Fibroblast of lung (primary cell): Measurements from ENCODE around the gene CRHR1. TPM values are rescaled to one million over a fixed set of nuclear protein-coding genes. Genes with fewer than 3 reads are reported as not detected.

ENCODE experiments used
- DNase-seq, 2 donors: peaks; one replicate each; pipeline versions ENCODE4 v3.0.0 to v3.0.0-alpha.2; 2010; ENCODE audit warnings: low read depth in 2 of 2
- H2AFZ ChIP-seq: 2 replicates; pipeline ENCODE4 v1.5.1; 2012; ENCODE audit warnings: low read length, control low read depth, inconsistent platforms
- H3K27ac ChIP-seq: 2 replicates; pipeline ENCODE4 v1.5.1; 2011; ENCODE audit warnings: low read length, control low read depth; ENCODE audit not compliant: insufficient read depth
- H3K27me3 ChIP-seq: 2 replicates; pipeline ENCODE4 v1.5.1; 2011; ENCODE audit warnings: mild to moderate bottlenecking, low read length; ENCODE audit not compliant: control insufficient read depth, insufficient read depth
- H3K36me3 ChIP-seq: 2 replicates; pipeline ENCODE4 v1.5.1; 2011; ENCODE audit warnings: low read length; ENCODE audit not compliant: control insufficient read depth, insufficient read depth
- H3K4me1 ChIP-seq: 2 replicates; pipeline ENCODE4 v1.5.1; 2011; ENCODE audit warnings: low read length; ENCODE audit not compliant: control insufficient read depth, insufficient read depth; ENCODE audit errors: extremely low read depth
- H3K4me2 ChIP-seq: 2 replicates; pipeline ENCODE4 v1.5.1; 2011; ENCODE audit warnings: low read length, control low read depth; ENCODE audit not compliant: insufficient read depth; ENCODE audit errors: extremely low read depth
- H3K4me3 ChIP-seq, 4 experiments: fragments of 200-600 bp in 1 of 4; sonication (generic) in 1 of 4; replicated peaks in 1 of 4; 2 replicates each; pipeline ENCODE4 v1.5.1; 2011 to 2016; ENCODE audit warnings: low read length in 4 of 4, low read depth in 3 of 4, mild to moderate bottlenecking in 3 of 4, control low read depth in 2 of 4, inconsistent platforms in 1 of 4, mixed read lengths in 1 of 4; ENCODE audit not compliant: insufficient read depth in 1 of 4; ENCODE audit errors: control extremely low read depth in 1 of 4
- H3K79me2 ChIP-seq: 2 replicates; pipeline ENCODE4 v1.5.1; 2012; ENCODE audit warnings: mild to moderate bottlenecking, low read length, inconsistent platforms; ENCODE audit not compliant: control insufficient read depth, insufficient read depth
- H3K9ac ChIP-seq: 2 replicates; pipeline ENCODE4 v1.5.1; 2011; ENCODE audit warnings: mild to moderate bottlenecking, low read length, control low read depth; ENCODE audit not compliant: insufficient read depth
- H3K9me3 ChIP-seq: 2 replicates; pipeline ENCODE4 v1.5.1; 2012; ENCODE audit warnings: low read depth, low read length; ENCODE audit not compliant: control insufficient read depth, insufficient read depth
- H4K20me1 ChIP-seq: 2 replicates; pipeline ENCODE4 v1.5.1; 2011; ENCODE audit warnings: low read length; ENCODE audit not compliant: control insufficient read depth, insufficient read depth; ENCODE audit errors: extremely low read depth
- CTCF ChIP-seq, 2 donors: IDR thresholded peaks in 1 of 2; conservative IDR thresholded peaks in 1 of 2; 1 replicate in 1 of 2; 2 replicates in 1 of 2; pipeline ENCODE4 v1.5.1; 2011 to 2012; ENCODE audit warnings: low read length in 2 of 2, control low read depth in 1 of 2, inconsistent platforms in 1 of 2, low read depth in 1 of 2, mild to moderate bottlenecking in 1 of 2
- EZH2 ChIP-seq: IDR thresholded peaks from 2 replicates; pipeline ENCODE4 v1.5.1; 2012; ENCODE audit warnings: low read length, control low read depth, mild to moderate bottlenecking; ENCODE audit errors: missing control alignments
- polyA plus RNA-seq, 2 donors: library from polyadenylated mRNA; depleted of rRNA in 1 of 2; stranded (reverse) in 1 of 2; unstranded in 1 of 2; fragments of >200 nt; gene quantifications; 2 replicates each; pipeline ENCODE4 v1.2.1, GENCODE V29; 2011 to 2012; ENCODE audit warnings: missing spikeins in 1 of 2
- total RNA-seq: library from RNA; depleted of rRNA; stranded (reverse); fragments of >200 nt; gene quantifications from 2 replicates; pipeline ENCODE4 v1.2.1, GENCODE V29; 2014

The CRHR1 gene
- total and polyA plus RNA-seq, 2 donors (not counting 1 experiment from before 2014, with no cell fraction given): not detected

GRCh38 chr17:45876539-45876938, 92.4 kb downstream of the CRHR1 start:
- TF ChIP-seq CTCF (conservative IDR thresholded peaks at IDR 0.05 in 1 of 2, IDR thresholded peaks at IDR 0.05 in 1 of 2; ENCODE audit: low read depth in 1 of 2, low read length in 2 of 2) (no peak), EZH2 (no peak)
- no peak overlapping the region for H3K9ac ChIP-seq
- H3K4me1 ChIP-seq: no peaks in the 10 kb centered on the region
- no peaks in the 10 kb centered on the region for H4K20me1 ChIP-seq
- peaks cover 8% of the 10 kb centered on the region for H3K27me3 ChIP-seq
- no peaks in the 10 kb centered on the region for H3K9me3 ChIP-seq
- H3K79me2 ChIP-seq: no peaks in the 10 kb centered on the region
- H3K4me2 ChIP-seq: no peak overlapping the region
- H2AFZ ChIP-seq: no peak overlapping the region
- H3K27ac ChIP-seq: no peak overlapping the region
- no peaks in the 10 kb centered on the region for H3K36me3 ChIP-seq
- no peak for DNase-seq
- no peak overlapping the region for H3K4me3 ChIP-seq

GRCh38 chr17:45877467-45877866, 93.3 kb downstream of the CRHR1 start:
- Histone ChIP-seq H3K9me3 (no peaks in the 10 kb centered on the region), H3K4me1 (no peaks in the 10 kb centered on the region), H3K4me3 (no peak overlapping the region), H4K20me1 (no peaks in the 10 kb centered on the region), H3K79me2 (no peaks in the 10 kb centered on the region), H3K9ac (no peak overlapping the region), H3K27me3 (peaks cover 8% of the 10 kb centered on the region), H3K36me3 (no peaks in the 10 kb centered on the region), H3K27ac (no peak overlapping the region), H3K4me2 (no peak overlapping the region), H2AFZ (no peak overlapping the region)
- no peak for DNase-seq
- TF ChIP-seq EZH2 (no peak), CTCF (conservative IDR thresholded peaks at IDR 0.05 in 1 of 2, IDR thresholded peaks at IDR 0.05 in 1 of 2; ENCODE audit: low read depth in 1 of 2, low read length in 2 of 2) (no peak)

GRCh38 chr17:45883063-45883462, 98.9 kb downstream of the CRHR1 start:
- no peaks in the 10 kb centered on the region for H3K27me3 ChIP-seq
- H3K9me3 ChIP-seq: no peaks in the 10 kb centered on the region
- DNase-seq: no peak
- no peak overlapping the region for H3K27ac ChIP-seq
- H3K4me3 ChIP-seq: no peak overlapping the region
- H3K79me2 ChIP-seq: no peaks in the 10 kb centered on the region
- H3K9ac ChIP-seq: no peak overlapping the region
- H3K4me2 ChIP-seq: no peak overlapping the region
- H2AFZ ChIP-seq: no peak overlapping the region
- H3K36me3 ChIP-seq: no peaks in the 10 kb centered on the region
- no peaks in the 10 kb centered on the region for H4K20me1 ChIP-seq
- H3K4me1 ChIP-seq: no peaks in the 10 kb centered on the region
- TF ChIP-seq CTCF (conservative IDR thresholded peaks at IDR 0.05 in 1 of 2, IDR thresholded peaks at IDR 0.05 in 1 of 2; ENCODE audit: low read depth in 1 of 2, low read length in 2 of 2) (no peak), EZH2 (no peak)

Other genes starting within 250 kb of the CRHR1 start
- gene SPPL2C, start 60.6 kb downstream of the CRHR1 start, total RNA-seq: not detected in 2 replicates
- not detected in 2 replicates for gene SPPL2C, start 60.6 kb downstream of the CRHR1 start, polyA plus RNA-seq
- 0.50 and 0.51 TPM in 2 replicates for gene MAPT, start 110.2 kb downstream of the CRHR1 start, total RNA-seq
- 0.09 and 0.17 TPM in 2 replicates for gene MAPT, start 110.2 kb downstream of the CRHR1 start, polyA plus RNA-seq
- not detected in 2 replicates for gene STH, start 214.9 kb downstream of the CRHR1 start, total RNA-seq
- not detected in 2 replicates for gene STH, start 214.9 kb downstream of the CRHR1 start, polyA plus RNA-seq